ENCODE results near the gene SNX24.
"Not testable (repeated sequence)": the region's sequence is repeated elsewhere in the genome, so short reads cannot be mapped to it uniquely, and the experiment has no call there.

The SNX24 gene

GRCh38 chr5:122845229-122846050 lies at the start of gene SNX24:
Gene SNX24 (plus strand): TSS chr5:122845613. CDS start chr5:122845634, 21 bp downstream.
- peak; percentile 50 for DNase-seq

- DNase-seq = no peak
These were observed 39.9 kb upstream of the SNX24 start for GRCh38 chr5:122805481-122805880.

- DNase-seq = no peak
These were observed 35.0 kb upstream of the SNX24 start for GRCh38 chr5:122810405-122810804.

GRCh38 chr5:122815218-122815767 lies 30.1 kb upstream of the SNX24 start:
- peak; percentile 0 for DNase-seq

GRCh38 chr5:122816756-122817155 lies 28.7 kb upstream of the SNX24 start:
- no peak for DNase-seq

DNA sequence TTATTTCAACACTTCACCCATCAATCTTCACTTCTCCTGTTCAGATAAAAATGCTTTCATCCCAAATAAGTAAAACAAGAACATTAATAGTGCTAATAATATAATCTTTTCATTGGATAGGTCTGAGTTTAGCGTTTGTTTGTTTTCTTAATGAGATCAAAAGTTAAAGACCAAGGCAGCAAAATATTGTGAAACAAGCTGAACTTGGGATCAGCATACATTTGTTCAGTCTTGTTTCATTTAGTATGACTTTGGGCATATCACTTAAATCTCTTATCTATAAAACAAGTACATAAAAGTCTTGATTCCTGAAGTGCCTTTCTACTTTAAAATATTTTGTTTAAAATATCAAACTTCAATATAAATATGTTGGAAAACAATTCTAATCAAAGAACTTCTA lies 13.4 kb upstream of the SNX24 start:
- DNase-seq = no peak

DNA sequence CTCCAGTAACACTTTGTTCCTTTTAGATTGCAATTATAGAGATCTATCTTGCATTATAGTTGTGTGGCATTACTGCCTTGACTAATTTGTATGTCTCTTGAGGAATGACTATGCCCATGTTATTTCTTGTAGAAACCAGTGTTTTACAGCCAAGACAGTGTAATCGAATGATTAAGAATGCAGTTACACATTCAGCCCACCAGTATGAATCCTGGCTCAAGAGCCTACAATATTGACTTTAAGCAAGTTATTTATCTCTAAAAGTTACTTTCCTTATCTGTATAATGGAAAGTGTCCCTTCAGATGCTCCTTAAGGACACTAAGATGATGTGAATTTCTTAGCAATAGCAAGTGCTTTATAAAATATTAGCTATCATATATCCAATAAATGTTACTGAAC lies 9.7 kb upstream of the SNX24 start:
- DNase-seq = no peak

DNA sequence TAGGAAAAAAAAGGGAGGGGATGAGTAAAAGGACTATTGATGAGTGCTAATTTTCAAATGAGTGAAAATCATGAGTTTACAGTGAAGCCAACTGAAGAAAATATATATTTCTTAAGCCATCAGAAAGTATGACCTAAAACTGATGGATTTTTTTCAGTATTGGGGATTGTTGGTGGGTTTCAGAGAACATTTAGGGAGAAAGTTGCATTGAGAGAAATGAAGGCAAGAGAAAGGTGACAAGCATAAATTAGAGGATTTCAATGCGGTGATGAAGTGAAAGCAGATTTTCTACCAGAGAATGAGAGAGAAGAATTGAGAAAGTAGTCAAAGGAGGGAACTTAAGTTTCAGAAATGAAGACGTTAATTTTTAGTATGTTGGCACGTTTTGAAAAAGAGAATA lies 8.5 kb upstream of the SNX24 start:
- no peak for DNase-seq

DNA sequence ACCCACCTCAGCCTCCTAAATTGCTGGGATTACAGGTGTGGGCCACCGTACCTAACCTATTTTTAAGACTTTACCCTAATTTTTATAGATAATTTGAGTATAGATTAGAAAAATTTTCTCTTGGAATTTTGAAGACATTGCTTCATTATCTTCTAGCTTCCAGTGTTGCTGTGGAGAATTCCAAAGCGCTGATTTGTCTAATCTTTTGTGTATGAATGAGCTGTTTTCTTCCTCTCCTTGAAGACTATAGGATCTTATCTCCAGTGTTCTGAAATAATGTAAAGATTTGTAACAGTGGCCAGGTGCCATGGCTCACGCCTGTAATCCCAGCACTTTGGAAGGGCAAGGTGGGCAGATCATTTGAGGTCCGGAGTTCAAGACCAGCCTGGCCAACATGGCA lies 5.7 kb upstream of the SNX24 start:
- DNase-seq = no peak

DNA sequence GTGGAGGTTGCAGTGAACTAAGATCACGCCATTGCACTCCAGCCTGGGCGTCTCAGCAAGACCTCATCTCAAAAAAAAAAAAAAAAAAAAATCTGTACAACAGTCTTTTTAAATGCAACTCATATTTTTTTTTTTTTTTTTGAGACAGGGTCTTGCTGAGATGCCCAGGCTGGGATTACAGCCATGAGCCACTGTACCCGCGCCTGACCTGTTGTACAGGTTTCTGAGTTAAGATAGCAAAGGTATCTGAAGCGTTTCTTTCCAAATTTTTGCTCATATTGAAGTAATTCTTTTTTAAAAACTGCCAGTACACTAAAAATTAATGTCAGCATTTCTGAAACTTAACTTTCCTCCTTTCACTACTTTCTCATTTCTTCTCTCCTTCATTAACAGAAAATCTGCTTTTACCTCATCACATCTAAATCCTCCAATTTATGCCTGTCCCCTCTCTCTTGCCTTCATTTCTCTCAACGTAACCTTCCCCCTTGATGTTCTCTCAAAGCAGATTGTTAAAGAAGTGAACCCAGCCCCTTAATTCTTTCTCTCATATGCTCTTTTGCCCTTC lies 3.3 kb upstream of the SNX24 start:
- DNase-seq = no peak

DNA sequence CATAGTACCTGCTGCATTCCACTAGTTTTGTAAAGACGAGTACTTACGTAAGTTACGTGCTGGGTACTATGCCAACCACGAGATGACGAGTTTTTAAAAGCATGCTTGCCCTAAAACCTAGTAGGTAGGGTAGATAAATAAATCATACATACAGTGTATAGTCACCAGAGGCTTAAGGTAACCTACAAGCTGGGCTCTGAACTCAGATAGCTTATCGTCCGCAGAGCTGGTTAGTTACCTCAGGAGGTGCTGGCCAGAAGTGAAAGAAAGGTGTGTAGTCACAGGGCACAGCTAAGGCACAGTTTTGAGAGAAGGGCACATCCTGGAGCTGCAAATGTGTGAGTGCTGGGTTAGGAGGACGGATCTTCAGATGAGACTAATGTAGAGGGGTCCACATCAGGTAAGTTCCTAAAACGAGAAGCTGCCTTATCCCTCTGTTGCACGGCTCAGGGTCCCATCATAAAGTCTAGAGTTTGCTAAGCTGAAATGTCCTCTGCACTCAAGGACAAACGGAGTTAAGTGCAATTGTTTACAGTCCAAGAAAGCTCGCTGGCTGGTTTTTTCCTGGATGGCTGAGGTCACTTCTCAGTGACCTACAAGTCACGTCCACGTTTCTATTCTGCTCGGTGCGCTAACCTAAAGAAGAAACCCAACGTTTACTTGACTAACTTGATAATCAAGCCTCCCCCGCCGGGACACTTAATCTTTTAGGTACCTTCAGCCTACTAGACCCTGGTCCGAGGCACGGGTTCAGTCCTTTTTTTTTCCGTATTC lies 1.1 kb upstream of the SNX24 start:
- peak; percentile 17 for DNase-seq

- DNase-seq = peak; percentile 25
These were observed 544 bp upstream of the SNX24 start for GRCh38 chr5:122844910-122845228.

DNA sequence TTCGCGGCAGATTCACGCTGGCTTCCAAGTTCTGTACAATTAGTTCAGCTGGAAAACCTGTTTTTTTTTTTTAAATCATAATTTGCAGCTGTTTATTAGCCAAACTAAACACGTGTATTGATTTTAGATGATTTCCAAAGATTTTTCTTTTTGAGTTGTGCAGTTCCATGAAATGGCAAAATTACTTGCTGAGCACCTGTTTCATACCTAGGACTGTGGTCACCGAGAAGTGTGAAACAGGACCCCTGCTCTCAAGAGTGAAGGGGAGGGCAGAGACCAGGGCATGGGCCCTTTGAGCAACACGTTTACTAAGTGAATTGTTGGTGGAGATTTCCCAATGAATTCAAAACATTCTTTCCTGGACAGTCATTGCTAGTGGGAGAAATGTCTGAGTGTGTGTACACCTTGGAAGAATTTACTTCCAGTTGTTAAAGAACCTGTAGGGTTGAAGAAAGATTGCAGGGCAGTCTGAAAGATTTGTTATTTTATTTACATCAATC lies 688 bp downstream of the SNX24 start:
- DNase-seq = no peak

GRCh38 chr5:122847687-122848081 lies 2.3 kb downstream of the SNX24 start:
- no peak for DNase-seq

- DNase-seq = no peak
These were observed 4.4 kb downstream of the SNX24 start for GRCh38 chr5:122849771-122850170.

DNA sequence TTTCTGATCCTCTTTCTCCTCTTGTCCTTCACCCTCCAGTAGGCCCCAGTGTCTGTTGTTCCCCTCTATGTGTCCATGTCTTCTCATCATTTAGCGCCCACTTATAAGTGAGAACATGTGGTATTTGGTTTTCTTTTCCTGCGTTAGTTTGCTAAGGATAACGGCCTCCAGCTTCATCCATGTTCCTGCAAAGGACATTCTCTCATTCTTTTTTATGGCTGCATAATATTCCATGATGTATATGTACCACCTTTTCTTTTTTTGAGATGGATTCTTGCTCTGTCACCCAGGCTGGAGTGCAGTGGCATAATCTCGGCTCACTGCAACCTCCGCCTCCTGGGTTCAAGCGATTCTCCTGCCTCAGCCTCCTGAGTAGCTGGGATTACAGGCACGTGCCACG lies 12.1 kb downstream of the SNX24 start:
- not testable (repeated sequence) for DNase-seq

- no peak for DNase-seq
These were observed 13.0 kb downstream of the SNX24 start for GRCh38 chr5:122858451-122858850.

DNA sequence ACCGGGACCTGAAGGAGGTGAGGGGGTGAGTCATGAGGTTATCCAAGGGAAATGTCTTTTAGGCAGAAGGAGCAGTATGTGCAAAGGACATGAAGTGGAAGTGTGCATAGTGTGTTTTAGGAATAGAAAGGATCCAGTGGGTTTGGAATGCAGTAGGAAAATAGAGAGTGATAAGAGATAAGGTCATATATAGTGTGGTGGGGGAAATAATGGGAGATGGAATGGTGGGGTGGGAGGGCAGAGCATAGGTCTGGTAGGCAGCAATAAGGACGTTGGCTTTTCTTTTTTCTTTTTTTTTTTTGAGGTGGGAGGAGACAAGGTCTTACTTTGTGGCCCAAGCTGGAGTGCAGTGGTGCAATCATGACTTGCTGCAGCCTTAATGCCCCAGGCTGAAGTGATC lies 17.8 kb downstream of the SNX24 start:
- peak; percentile 73 for DNase-seq

DNA sequence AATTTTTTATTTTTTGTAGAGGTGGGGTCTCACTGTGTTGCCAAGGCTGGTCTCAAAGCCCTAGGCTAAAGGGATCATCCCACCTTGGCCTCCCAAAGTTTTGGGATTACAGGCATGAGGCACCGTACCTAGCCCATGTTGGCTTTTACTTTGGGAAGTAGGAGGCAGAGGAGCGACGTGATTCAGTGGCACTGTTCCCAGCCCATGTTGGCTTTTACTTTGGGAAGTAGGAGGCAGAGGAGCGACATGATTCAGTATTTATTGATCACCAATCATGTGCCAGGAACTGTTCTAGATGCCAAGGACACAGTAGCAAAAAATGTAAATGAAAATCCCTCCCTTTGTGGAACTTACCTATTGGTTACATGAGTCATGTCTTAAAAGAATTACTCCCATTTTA lies 18.3 kb downstream of the SNX24 start:
- no peak for DNase-seq

DNA sequence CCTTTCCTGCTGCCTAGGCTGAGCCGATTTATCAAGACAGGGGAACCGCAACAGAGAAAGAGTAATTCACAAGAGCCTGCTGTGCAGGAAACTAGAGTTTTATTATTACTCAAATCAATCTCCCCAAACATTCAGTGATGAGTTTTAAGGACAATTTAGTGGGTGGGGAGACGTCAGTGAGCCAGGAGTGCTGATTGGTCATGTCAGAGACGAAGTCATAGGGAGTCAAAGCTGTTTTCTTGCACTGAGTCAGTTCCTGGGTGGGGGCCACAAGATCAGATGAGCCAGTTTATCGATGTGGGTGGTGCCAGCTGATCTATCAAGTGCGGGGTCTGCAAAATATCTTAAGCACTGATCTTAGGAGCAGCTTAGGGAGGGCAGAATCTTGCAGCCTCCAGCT lies 19.0 kb downstream of the SNX24 start:
- DNase-seq = no peak

DNA sequence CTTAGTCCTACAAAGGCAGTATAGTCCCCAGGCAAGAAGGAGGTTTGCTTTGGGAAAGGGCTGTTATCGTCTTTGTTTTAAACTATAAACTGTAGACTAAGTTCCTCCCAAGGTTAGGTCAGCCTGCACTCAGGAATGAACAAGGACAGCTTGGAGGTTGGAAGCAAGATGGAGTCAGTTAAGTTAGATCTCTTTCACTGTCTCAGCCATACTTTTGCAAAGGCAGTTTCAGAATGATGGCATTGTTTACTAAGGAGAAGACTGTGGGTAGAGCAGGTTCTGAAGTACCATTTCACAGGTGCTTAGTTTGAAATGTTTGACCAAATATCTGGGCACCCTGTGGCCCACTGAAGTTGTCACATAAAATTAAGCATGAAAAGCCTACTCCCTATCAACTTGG lies 19.4 kb downstream of the SNX24 start:
- no peak for DNase-seq

GRCh38 chr5:122870219-122870856 lies 24.9 kb downstream of the SNX24 start:
- DNase-seq = no peak

GRCh38 chr5:122871661-122872060 lies 26.2 kb downstream of the SNX24 start:
- no peak for DNase-seq
